SK-N-SH (cell line): ENCODE data around the gene TTC9B. TPM values are rescaled to one million over a fixed set of nuclear protein-coding genes. Genes with fewer than 3 reads are reported as not detected.

Experiments used
- CTCF ChIA-PET: fragments of 300-600, 350-600 bp; formaldehyde crosslinking; extraction: SDS; loops from one replicate; lab custom pipeline; 2021; lab: Yijun Ruan, JAX
- POLR2A ChIA-PET: fragments of 350-600 bp; sonication (Branson Sonifier 250); formaldehyde crosslinking; extraction: SDS; loops from one replicate; lab custom pipeline; 2020; ENCODE audit warnings: antibody characterized with exemption, inconsistent platforms; lab: Yijun Ruan, JAX
- DNase-seq: peaks from one replicate; pipeline ENCODE4 v3.0.0; 2012
- H2AFZ ChIP-seq: fragments of 200-600 bp; sonication (generic); 2 replicates; pipeline ENCODE4 v1.8.1; 2016; ENCODE audit warnings: antibody characterized with exemption, mild to moderate bottlenecking, low read depth
- H3F3A ChIP-seq: fragments of 200-600 bp; sonication (generic); replicated peaks from 2 replicates; pipeline ENCODE3; 2016; ENCODE audit warnings: antibody characterized with exemption, mild to moderate bottlenecking; ENCODE audit not compliant: insufficient read depth
- H3K27ac ChIP-seq, 2 experiments: fragments of 200-500 bp in 1 of 2; fragments of 200-600 bp in 1 of 2; sonication (Bioruptor generic) in 1 of 2; sonication (generic), shearing (Covaris generic) in 1 of 2; 2 replicates each; pipeline versions ENCODE4 v1.5.1 to v1.6.1; 2014 to 2016; ENCODE audit warnings: low read depth in 2 of 2, inconsistent platforms in 1 of 2, low read length in 1 of 2, mild to moderate bottlenecking in 1 of 2, mixed read lengths in 1 of 2
- H3K27me3 ChIP-seq: fragments of 200-600 bp; sonication (generic), shearing (Covaris generic); 2 replicates; pipeline ENCODE4 v1.6.1; 2016; ENCODE audit warnings: mixed run types; ENCODE audit not compliant: insufficient read depth
- H3K36me3 ChIP-seq, 2 experiments: fragments of 200-500 bp in 1 of 2; fragments of 200-600 bp in 1 of 2; sonication (Bioruptor generic) in 1 of 2; sonication (generic) in 1 of 2; replicated peaks in 1 of 2; 2 replicates each; pipeline versions ENCODE3 to v1.5.1; 2014 to 2016; ENCODE audit warnings: low read length in 1 of 2, mild to moderate bottlenecking in 1 of 2; ENCODE audit not compliant: insufficient read depth in 2 of 2, control insufficient read depth in 1 of 2
- H3K4me1 ChIP-seq, 2 experiments: fragments of 200-500 bp in 1 of 2; fragments of 200-600 bp in 1 of 2; sonication (Bioruptor generic) in 1 of 2; sonication (generic), shearing (Covaris generic) in 1 of 2; 2 replicates each; pipeline versions ENCODE4 v1.5.1 to v1.6.1; 2014 to 2016; ENCODE audit warnings: low read depth in 1 of 2, low read length in 1 of 2, mixed run types in 1 of 2; ENCODE audit not compliant: insufficient read depth in 2 of 2, control insufficient read depth in 1 of 2
- H3K4me2 ChIP-seq: fragments of 200-600 bp; sonication (generic), shearing (Covaris generic); 2 replicates; pipeline ENCODE4 v1.6.1; 2017; ENCODE audit warnings: mixed run types
- H3K4me3 ChIP-seq, 2 experiments: fragments of 200-500 bp in 1 of 2; fragments of 200-600 bp in 1 of 2; sonication (Bioruptor generic) in 1 of 2; sonication (generic), shearing (Covaris generic) in 1 of 2; 2 replicates each; pipeline versions ENCODE4 v1.5.1 to v1.8.1; 2014 to 2016; ENCODE audit warnings: low read depth in 2 of 2, inconsistent platforms in 1 of 2, low read length in 1 of 2, mild to moderate bottlenecking in 1 of 2, mixed read lengths in 1 of 2, moderate library complexity in 1 of 2
- H3K79me2 ChIP-seq: fragments of 200-600 bp; sonication (generic); 2 replicates; pipeline ENCODE4 v1.8.1; 2017; ENCODE audit warnings: mild to moderate bottlenecking; ENCODE audit not compliant: insufficient read depth
- H3K9ac ChIP-seq: fragments of 200-600 bp; sonication (generic); 2 replicates; pipeline ENCODE4 v1.6.1; 2017; ENCODE audit warnings: mixed run types
- H3K9me2 ChIP-seq: fragments of 200-600 bp; sonication (generic); 2 replicates; pipeline ENCODE4 v1.6.1; 2017; ENCODE audit warnings: mixed run types
- H3K9me3 ChIP-seq: fragments of 200-600 bp; sonication (generic); 2 replicates; pipeline ENCODE4 v1.6.1; 2017; ENCODE audit warnings: mixed run types, mild to moderate bottlenecking, moderate library complexity
- H4K20me1 ChIP-seq: fragments of 200-600 bp; sonication (generic); 2 replicates; pipeline ENCODE4 v1.6.1; 2017; ENCODE audit warnings: mild to moderate bottlenecking, mixed run types; ENCODE audit not compliant: insufficient read depth
- CHD2 ChIP-seq: fragments of 150-350 bp; IDR thresholded peaks from 2 replicates; pipeline ENCODE4 v1.6.1; 2018; ENCODE audit warnings: low read length; ENCODE audit not compliant: partially characterized antibody
- ELF1 ChIP-seq: IDR thresholded peaks from 2 replicates; pipeline ENCODE4 v1.4.0; 2012
- EP300 ChIP-seq, 2 experiments: IDR thresholded peaks; 2 replicates each; pipeline versions ENCODE4 v1.4.0 to v1.6.1; 2012; ENCODE audit warnings: borderline replicate concordance in 1 of 2, low read depth in 1 of 2, low read length in 1 of 2
- EZH2phosphoT487 ChIP-seq: fragments of 200-600 bp; sonication (generic); IDR thresholded peaks from 2 replicates; pipeline ENCODE4 v1.6.1; 2017; ENCODE audit warnings: low read depth, mixed run types, mild to moderate bottlenecking, antibody characterized with exemption, moderate library complexity, borderline replicate concordance
- FOXJ3 ChIP-seq: sonication (generic); formaldehyde crosslinking; IDR thresholded peaks from 2 replicates; pipeline ENCODE4 v1.5.1; 2020; ENCODE audit warnings: mild to moderate bottlenecking, missing genetic modification reagents
- GATA2 ChIP-seq: sonication (generic); formaldehyde crosslinking; IDR thresholded peaks from 2 replicates; pipeline ENCODE4 v1.5.0; 2020; ENCODE audit warnings: mild to moderate bottlenecking, missing genetic modification reagents
- JUND ChIP-seq: IDR thresholded peaks from 2 replicates; pipeline ENCODE4 v1.4.0; 2012
- MXI1 ChIP-seq: IDR thresholded peaks from 2 replicates; pipeline ENCODE4 v1.6.1; 2012; ENCODE audit warnings: mild to moderate bottlenecking, low read depth, low read length, improper control_type of control experiment
- NRF1 ChIP-seq: IDR thresholded peaks from 2 replicates; pipeline ENCODE4 v1.6.1; 2012; ENCODE audit warnings: low read depth, mild to moderate bottlenecking, low read length
- POLR2AphosphoS5 ChIP-seq: IDR thresholded peaks from 2 replicates; pipeline ENCODE4 v1.6.1; 2012; ENCODE audit warnings: low read depth, low read length
- RFX5 ChIP-seq: IDR thresholded peaks from 2 replicates; pipeline ENCODE4 v1.6.1; 2012; ENCODE audit warnings: mild to moderate bottlenecking, improper control_type of control experiment, low read length
- RXRA ChIP-seq: IDR thresholded peaks from 2 replicates; pipeline ENCODE4 v1.4.0; 2012; ENCODE audit warnings: low read depth, mild to moderate bottlenecking, borderline replicate concordance
- YY1 ChIP-seq: IDR thresholded peaks from 2 replicates; pipeline ENCODE4 v1.4.0; 2012; ENCODE audit warnings: low read depth, mild to moderate bottlenecking
- WGBS: methylation state at CpG from one replicate; pipeline ENCODE4 v1.1.6; 2017; ENCODE audit warnings: low lambda C conversion rate; 5-methylcytosine and 5-hydroxymethylcytosine counted together
- polyA plus RNA-seq, 3 experiments: library from polyadenylated mRNA; depleted of rRNA; stranded (reverse); fragments of >200 nt; gene quantifications; 2 replicates each; pipeline ENCODE4 v1.2.3, GENCODE V29; 2012
- TF ChIP-seq, protein P1 (sequence below): IDR thresholded peaks from 2 replicates; pipeline ENCODE4 v1.4.0; 2012; ENCODE audit warnings: low read depth, borderline replicate concordance
- TF ChIP-seq, protein P2 (sequence below): IDR thresholded peaks from 2 replicates; pipeline ENCODE4; 2012
- TF ChIP-seq, protein P3 (sequence below): fragments of 150-350 bp; IDR thresholded peaks from 2 replicates; pipeline ENCODE4 v1.6.1; 2016; ENCODE audit warnings: mild to moderate bottlenecking, low read depth, low read length
- TF ChIP-seq, protein P4 (sequence below): fragments of 150-350 bp; IDR thresholded peaks from 2 replicates; pipeline ENCODE4 v1.6.1; 2017; ENCODE audit warnings: antibody characterized with exemption, low read length, low read depth, borderline replicate concordance

The TTC9B gene
- polyA plus RNA-seq, 1 of the 3 experiments (the other 2 are of a cell fraction), result 0.30 TPM

DNA sequence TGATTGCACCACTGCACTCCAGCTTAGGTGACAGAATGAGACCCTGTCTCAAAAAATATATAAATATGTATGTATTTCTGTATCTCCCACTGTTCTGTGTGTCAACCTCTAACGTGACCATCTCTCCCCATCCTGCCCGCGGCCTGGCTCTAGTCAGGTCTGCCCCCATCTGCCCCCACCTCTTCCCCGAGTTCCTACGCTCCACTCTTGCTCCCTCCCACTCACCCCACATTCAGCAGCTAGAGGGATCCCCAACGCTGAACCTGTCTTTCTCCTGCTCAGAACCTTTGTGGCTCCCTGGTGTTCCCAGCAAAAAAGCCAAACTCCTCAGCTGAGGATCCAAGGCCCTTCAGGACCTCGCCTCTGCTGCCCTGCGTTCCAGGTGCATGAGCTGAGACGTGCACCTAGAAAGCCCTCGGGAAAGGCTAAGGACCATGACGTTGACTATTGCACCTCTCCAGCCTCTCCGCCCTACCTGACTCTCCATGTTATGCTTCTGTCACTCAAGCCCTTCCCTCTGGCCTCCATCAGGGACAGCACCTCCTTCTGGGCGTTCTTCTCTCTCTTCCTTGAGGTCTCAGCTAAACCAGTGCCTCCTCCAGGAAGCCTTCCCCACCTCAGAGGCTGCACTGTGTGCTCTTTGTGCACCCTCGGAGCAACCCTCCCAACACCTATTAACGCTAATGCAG is 48.9 kb upstream of the TTC9B start:
- Histone ChIP-seq H3K9me3 (no peaks in the 10 kb centered on the region), H4K20me1 (peaks cover 38% of the 10 kb centered on the region), H3K27ac (no peak overlapping the region), H3K9ac (no peak overlapping the region), H3K27me3 (no peaks in the 10 kb centered on the region), H3F3A (peaks cover 2% of the 10 kb centered on the region), H3K36me3 (peaks cover 3 to 8% of the 10 kb centered on the region in 2 experiments), H3K79me2 (peaks cover 58% of the 10 kb centered on the region), H3K9me2 (no peaks in the 10 kb centered on the region), H2AFZ (no peak overlapping the region), H3K4me2 (no peak overlapping the region), H3K4me3 (no peak overlapping the region), H3K4me1 (no peaks in the 10 kb centered on the region; a peak in 1 of 4 replicates)
- DNase-seq, result no peak
- TF ChIP-seq, protein P1, sequence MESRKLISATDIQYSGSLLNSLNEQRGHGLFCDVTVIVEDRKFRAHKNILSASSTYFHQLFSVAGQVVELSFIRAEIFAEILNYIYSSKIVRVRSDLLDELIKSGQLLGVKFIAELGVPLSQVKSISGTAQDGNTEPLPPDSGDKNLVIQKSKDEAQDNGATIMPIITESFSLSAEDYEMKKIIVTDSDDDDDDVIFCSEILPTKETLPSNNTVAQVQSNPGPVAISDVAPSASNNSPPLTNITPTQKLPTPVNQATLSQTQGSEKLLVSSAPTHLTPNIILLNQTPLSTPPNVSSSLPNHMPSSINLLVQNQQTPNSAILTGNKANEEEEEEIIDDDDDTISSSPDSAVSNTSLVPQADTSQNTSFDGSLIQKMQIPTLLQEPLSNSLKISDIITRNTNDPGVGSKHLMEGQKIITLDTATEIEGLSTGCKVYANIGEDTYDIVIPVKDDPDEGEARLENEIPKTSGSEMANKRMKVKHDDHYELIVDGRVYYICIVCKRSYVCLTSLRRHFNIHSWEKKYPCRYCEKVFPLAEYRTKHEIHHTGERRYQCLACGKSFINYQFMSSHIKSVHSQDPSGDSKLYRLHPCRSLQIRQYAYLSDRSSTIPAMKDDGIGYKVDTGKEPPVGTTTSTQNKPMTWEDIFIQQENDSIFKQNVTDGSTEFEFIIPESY, result no peak
- no peak for TF ChIP-seq MXI1
- no peak for TF ChIP-seq CHD2
- TF ChIP-seq, protein P2, sequence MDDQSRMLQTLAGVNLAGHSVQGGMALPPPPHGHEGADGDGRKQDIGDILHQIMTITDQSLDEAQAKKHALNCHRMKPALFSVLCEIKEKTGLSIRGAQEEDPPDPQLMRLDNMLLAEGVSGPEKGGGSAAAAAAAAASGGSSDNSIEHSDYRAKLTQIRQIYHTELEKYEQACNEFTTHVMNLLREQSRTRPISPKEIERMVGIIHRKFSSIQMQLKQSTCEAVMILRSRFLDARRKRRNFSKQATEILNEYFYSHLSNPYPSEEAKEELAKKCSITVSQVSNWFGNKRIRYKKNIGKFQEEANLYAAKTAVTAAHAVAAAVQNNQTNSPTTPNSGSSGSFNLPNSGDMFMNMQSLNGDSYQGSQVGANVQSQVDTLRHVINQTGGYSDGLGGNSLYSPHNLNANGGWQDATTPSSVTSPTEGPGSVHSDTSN, result no peak
- no peak for TF ChIP-seq EZH2phosphoT487
- TF ChIP-seq YY1, result no peak
- TF ChIP-seq EP300 (IDR thresholded peaks at IDR 0.05; ENCODE audit: borderline replicate concordance in 1 of 2, low read depth in 1 of 2, low read length in 1 of 2), result no peak
- no peak for TF ChIP-seq GATA2
- TF ChIP-seq, protein P3, sequence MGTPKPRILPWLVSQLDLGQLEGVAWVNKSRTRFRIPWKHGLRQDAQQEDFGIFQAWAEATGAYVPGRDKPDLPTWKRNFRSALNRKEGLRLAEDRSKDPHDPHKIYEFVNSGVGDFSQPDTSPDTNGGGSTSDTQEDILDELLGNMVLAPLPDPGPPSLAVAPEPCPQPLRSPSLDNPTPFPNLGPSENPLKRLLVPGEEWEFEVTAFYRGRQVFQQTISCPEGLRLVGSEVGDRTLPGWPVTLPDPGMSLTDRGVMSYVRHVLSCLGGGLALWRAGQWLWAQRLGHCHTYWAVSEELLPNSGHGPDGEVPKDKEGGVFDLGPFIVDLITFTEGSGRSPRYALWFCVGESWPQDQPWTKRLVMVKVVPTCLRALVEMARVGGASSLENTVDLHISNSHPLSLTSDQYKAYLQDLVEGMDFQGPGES, result no peak
- TF ChIP-seq JUND, result no peak
- no peak for TF ChIP-seq NRF1
- no peak for TF ChIP-seq FOXJ3 (CRISPR knock-in tag)
- TF ChIP-seq RFX5, result no peak
- no peak for TF ChIP-seq POLR2AphosphoS5
- no peak for TF ChIP-seq ELF1
- TF ChIP-seq, protein P4, sequence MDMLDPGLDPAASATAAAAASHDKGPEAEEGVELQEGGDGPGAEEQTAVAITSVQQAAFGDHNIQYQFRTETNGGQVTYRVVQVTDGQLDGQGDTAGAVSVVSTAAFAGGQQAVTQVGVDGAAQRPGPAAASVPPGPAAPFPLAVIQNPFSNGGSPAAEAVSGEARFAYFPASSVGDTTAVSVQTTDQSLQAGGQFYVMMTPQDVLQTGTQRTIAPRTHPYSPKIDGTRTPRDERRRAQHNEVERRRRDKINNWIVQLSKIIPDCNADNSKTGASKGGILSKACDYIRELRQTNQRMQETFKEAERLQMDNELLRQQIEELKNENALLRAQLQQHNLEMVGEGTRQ, result no peak
- no peak for TF ChIP-seq RXRA
- 89% methylated on average over 15 of the region's 15 CpGs for WGBS
- POLR2A ChIA-PET, result no interaction called here
- CTCF ChIA-PET, result interaction anchor here (1.4 to 1.6 kb wide), 4 partner anchors 11 to 38 kb away, joined by 3 to 5 read pairs (median 4); no protein-coding TSS in a partner anchor
